HG02571 (cell line): ENCODE results near the gene BNC2.

Source experiments
- ATAC-seq: cut with Tn5 transposase; IDR thresholded peaks from one replicate; pipeline ENCODE4 v1.9.1; 2021; ENCODE audit warnings: mild to moderate bottlenecking, moderate library complexity; ENCODE audit not compliant: unreplicated experiment

The BNC2 gene

DNA sequence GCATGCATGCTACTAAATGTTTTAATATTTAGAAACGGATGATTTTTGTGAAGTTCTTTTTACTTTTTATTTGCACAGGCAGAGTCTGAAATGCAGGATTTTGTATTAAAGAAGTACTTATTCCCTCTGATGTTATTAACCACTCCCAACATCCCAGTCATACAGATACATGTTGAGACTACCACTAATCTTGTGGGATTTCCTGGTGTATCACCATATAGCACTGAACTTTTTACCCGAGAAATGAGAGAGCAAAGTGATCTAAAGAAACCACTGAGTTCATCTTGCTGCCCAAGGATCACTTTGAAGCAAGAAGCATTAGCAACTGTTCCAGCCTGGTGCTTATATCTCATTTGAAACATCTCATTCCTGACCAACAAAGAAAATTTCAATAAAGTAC, 443.8 kb downstream of the BNC2 start:
- no peak for ATAC-seq

DNA sequence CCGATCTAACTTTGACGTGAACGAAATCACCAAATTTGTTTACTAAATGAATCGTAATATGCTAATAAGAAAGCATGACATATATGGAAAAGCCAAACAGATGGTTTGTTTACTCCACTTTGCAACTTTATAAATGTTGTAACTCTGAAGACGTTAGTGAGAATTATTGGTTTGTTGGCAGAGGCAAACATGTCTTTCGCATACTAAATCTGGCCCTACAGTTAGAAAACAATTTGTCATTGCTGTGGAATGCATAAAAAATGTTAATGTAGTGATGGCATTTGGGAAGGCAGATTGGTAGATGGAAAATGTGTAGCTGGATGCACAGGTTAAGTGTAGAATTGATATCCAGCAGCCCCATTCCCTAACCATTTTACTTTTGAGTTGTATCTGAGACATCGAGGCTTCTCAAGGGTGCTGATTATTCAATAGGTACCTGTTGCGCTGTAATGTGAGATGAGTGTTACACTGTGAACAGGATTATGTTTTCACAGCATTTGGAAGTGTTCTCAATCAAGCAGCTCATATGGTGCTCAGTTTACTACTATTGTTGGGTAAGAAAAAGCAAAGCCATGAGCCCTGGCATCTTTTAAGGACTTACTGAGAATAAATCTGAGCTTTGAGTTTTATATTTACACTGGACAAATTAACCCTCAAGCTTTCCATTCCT, 444.8 kb downstream of the BNC2 start:
- ATAC-seq, result no peak

DNA sequence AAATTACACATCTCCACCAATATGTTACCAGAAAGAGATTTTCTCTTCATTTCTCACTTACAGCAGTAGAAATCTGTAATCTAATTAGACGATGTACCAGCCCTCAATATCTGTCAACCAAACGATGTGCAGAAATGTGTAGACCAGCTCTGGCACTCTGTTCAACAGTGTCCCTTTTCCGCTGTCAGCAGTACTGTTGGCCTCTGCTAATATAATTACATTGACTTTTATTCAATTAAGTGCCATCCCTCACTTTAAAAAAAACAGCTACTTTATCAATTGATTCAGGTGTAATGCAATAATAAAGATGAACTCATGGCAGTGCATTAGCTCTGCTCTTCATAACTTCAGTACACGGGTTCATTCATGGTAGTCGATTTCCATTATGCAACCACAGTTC, 448.4 kb downstream of the BNC2 start:
- no peak for ATAC-seq

DNA sequence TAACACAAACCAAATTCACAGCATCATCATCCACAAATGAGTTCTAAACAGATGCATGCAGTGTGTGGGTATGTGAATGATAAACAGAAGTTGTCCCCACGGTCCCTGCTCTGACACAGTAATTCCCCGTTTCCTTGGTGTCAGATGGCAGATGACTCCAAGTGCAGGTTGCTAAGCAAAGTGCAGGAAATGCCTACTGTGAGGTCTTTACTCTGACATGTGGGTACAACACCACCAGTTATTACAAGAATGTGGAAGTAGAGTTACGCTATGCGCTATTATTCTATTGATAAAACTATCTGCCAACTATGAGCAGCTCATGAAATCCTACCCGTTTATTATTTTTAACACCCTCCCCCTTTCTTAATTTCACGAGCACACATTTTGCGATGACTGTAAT, 448.9 kb downstream of the BNC2 start:
- no peak for ATAC-seq

DNA sequence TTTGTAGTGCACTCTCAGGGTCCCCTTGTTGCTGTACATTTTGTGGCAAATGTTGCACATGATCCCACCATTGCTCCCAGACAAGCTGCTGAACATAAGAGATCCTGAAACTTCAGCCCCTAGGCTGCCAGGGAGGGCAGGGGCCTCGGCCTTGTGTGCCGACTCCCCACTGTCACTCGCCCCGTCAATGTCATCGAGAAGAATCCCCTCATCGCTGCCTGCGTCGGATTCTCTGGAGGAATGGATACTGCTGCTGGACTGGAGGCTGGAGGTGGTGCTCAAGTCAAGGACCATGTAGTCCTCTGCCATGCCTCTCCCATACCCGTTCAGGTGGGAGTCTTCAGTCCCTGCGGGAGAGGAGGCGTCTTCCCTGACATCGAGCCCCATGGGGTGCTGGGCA, 451.3 kb downstream of the BNC2 start:
- no peak for ATAC-seq

DNA sequence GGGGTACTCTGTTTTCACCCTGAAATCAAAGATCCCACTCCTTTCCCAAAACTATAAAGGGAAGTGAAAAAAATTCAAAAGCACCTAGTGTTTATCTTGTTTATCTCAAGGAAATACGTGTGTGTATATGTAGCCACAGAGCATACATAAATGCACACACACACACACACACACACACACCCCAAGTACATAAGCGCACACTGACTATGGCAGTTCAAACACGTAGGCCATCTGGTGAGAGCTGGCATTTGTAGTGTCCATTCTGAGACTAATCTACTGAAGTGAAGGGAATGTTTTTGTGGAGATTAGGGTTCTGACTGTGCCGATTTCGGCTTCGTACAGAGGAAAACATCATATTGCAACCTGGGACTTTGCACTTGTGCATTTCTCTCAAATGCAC, 451.7 kb downstream of the BNC2 start:
- ATAC-seq, result no peak

DNA sequence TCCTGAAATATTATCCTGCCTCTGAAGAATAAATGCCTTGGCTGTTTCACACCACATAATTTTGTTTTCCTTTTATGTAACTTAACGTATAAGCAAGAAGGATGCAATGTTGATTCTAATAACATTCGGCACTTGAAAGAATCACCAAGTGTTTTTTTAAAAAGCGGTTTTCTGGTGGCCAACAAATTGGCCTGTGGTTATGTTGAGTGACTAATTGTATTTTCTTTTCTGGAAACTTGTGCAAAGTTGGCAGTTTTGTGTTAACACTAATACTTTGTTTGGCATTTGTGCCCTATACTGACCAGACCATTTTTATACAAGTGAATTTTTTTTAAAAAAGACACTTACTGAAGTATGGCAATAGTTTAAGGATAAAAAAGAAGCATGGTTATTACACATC, 452.7 kb downstream of the BNC2 start:
- ATAC-seq, result no peak

DNA sequence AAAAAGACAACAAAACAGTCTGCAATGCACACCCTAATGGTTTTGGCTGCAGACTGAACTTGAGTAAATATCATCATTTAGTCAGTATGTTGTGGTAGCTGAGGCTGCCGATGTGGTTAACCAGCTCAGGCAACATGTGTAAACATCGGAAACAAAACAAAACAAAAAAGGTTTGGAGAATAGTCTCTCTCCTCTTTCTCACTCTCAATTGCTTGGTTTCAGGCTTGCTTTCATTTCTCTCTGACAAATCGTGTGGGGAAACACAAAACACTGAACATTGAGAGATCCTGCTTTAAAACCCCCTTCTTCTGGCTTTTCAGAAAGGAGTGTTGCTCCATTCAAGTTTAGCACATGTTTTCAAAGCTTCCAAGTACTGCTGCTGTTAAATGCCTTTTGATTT, 453.3 kb downstream of the BNC2 start:
- no peak for ATAC-seq

DNA sequence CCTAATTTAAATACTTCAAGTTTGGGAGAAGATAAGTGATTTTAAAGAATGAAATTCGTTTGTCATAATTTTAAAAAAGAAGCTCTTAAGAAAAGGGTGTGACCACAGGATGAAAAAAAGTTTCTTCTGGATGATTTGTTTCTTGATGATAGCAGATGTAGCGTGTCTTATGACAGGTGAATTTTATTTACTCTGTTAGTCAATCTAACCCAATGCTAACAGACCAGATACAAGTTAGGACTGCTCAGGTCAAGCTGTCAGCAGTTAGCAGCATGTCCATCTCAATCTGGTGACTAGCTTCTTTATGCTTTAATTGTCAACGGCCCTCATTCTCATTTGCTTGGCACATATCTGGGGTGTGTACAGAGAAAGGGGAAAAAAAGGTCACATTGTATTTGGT, 456.0 kb downstream of the BNC2 start:
- no peak for ATAC-seq

DNA sequence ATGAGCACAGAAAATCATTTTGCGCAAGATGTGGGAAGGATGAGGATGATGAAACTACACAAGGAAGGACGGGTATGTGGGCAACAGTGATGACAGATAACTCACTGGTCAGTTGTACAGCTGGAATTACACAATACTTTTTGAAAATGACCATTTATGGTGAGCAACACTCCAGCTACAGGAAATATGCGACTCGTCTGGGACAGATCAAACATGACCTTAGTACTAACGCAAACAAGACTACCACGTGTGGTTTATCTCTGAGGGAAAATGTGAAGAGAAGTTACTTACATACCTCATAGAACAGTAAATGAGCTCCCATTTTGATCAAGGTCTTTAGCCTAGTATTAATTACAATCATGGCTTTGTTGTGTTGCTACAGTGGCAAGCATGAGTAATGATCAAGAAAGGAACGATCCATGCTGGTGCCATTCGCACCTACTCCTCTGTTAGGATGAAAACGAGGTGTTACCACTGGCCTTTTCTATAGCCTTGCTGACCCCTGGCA, 456.9 kb downstream of the BNC2 start:
- ATAC-seq, result no peak

DNA sequence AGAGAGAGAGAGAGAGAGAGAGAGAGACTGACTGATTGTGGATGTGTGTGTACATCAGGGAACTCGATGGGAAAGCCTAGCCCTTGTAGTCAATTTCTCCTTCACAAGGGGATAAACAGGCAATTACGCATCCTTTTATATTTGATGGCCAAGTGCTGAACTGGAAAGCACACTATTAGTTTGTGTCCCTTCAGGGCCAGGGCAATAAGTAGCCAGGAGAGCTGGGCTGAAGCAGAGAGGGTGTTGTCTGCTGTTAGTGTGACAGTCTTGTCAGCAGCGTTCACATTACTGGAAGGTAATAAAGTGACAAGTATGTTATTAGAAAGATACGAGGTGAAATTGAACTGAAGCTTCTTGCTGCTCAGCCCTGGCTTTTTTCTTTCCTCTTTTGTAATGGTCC, 457.7 kb downstream of the BNC2 start:
- no peak for ATAC-seq

DNA sequence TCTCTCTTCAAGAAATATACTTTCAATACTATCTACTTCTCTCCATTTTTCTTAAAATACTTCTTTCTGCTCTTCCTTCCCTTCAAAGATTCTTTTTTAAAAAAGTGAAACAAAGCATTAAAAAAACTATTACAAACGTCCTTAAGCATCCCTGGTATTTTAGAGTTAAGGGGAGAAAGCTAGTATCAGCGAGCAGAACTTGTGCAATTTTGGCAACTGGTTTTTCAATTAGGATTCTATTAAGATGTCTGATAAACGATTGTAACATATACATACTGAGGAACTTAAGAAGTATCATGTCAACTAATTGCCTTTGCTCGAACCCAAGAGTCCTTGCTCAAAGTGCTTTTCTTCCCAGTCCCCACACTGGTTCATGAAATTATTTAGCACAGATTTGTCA, 459.2 kb downstream of the BNC2 start:
- ATAC-seq, result no peak

DNA sequence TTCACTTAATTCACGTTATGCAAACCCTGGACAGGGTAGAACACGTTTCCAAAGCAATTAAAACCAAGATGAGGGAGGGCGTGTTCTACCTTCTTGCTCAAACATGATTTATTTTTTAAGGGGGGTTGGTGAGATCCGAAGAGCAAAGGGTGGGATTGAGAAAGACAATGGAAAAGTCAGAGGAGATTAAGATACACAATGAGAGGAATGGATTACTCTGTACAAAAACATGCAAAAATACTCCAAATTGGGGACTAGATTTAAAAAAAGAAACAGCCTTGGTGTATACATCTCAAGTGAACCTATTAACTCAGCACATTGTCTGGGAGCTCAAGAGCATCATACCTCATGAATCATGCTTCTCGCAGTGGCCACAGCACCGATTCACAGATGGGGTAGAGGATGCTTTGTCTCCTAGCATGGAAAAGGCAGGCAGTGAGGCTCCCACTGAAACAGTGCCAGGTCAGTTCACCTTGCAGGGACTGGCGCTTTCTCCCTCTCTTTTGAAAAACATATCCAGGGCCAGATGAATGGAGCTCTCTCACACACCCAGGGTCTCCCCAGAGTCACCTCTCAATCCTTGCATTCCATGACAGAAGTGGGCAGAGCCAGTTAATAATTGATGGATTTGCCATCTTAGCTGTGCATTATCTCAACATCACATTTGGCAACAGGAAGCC, 459.7 kb downstream of the BNC2 start:
- no peak for ATAC-seq

DNA sequence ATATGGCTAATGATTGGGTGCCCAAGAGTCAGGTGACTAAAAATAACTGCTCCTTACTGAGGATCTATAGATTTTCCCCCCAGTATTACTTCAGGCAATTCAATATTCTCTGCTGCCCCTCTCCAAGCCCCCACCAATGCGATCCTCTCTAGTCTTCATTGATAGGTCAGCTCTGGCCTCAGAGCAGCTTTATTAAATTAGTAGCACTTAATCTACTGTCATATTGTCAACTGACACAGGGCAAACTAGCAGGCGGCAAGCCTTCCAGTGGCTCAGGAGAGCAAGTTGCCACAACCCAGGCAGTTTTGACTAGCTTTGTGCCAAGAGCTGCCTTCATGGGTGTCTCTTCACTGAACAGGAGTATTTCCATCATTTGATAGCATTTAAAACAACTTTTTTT, 462.9 kb downstream of the BNC2 start:
- no peak for ATAC-seq

DNA sequence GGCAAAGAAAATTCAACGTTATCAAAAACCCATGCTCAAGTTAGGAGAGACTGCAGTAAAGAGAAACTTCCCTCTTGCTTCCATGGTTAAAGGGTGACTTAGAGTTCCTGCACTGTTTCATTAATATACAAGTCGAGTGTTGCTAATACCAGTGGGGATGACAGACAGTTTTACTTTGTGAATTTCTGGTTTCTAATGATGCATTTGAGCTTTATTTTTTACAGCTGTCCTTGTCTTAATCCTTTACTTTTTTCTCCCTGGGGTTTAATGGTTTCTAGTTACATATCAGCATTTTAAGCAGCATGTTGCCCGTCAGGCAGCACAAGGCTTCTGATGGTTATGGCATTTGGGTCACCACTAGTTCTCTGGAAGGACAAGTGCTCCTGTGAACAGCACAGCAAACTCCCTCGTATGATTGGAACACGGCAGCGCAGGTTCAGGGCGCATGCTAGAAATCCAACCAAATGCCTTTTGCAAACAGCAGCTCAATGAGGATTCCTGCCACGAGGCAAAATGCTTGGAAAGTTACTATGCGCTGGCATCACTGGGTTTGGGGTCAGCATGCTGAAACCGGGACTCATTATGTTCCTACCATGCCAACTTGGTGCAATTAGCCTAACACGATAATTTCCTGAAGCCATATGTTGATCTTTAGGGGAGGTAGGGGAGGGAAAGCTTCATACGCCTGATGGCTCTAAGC, 463.8 kb downstream of the BNC2 start:
- ATAC-seq, result no peak

DNA sequence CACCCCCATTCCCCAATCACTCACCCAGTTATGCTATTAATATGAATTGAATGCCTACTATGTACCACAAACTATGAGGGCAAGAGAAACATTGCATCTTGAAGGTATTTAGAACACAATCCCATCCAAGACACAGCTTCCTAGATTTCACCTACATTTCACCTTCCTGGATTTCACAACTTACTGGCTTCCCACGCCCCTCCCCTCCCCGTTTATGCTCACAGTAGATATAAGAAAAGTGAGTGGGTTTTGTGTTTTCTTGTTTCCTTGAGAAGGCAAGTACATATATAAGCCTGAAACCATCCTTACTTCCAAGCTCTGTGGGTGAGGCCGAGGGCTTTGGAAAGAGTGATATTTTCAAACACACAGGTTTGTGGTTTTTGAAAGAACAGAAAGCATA, 465.0 kb downstream of the BNC2 start:
- ATAC-seq, result no peak

DNA sequence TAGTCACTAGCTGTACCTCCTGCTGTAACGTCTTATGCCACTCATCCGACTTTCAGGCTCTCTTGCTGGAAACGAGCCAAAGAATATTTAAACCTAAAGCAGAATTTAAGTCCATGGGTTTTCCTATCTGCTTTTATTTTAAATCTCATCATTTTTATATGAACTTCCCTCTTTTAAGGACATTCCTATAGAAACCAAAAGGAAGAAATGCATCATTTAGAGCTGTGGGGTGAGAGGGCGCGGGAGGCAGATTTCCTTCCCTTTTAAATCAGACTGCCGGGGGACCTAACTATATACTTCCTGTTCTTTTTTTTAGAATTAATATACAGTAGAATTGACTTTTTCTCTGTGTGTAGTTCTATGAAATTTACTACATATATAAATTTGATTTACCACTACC, 468.8 kb downstream of the BNC2 start:
- no peak for ATAC-seq

DNA sequence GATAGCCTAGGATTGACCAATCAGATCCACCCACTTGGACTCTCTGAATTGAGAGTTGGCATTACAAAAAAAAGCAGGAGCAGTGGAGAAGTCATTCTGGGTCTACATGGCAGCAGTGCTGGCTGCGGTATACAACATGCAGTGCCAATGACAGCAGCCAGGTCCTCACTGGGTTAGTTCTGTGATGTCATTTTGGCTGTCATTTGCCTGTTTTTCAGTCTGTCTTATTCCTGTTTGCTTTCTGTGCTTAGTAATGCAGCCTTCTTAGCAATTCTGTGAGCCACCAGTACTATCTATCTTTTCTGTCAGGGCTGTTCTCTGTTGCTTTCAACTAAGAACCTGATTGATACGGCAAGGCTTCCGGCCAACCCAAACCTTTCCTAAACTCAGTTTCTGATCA, 471.8 kb downstream of the BNC2 start:
- ATAC-seq, result no peak

DNA sequence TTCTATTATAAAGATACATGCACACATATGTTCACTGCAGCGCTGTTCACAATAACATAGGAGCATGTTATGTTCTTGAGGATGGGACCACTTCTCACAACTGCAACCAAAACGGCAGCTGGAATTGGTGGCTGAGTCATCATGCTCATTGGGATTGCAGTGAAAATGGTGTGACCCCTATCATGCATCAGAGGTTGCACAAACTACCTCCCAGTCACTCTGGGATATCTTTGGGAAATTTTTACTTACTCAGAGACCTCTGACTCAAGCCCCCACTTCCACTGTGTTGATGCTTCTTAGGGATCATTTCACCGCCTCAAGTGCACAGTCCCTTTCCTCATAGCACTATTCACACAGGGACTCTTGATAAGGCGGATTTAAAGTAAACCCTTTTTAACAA, 474.1 kb downstream of the BNC2 start:
- ATAC-seq, result no peak

DNA sequence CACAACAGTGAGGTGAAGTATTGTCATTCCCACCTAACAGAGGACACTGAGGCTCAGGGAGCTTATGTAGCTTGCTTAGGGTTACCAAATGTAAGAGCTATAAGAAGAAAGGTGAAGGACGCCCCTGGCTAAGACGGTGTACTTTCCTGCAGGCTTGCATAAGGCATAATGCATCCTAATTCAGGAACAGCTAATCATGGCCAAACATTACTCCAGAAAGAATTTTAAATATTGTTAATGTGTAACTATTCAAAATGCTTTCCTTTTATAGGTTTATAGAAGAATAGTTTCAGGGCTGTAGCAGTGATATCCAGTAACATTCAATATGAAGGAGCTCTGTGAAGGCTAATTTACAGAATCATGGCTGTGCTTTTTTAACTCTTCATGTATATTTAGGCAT, 479.1 kb downstream of the BNC2 start:
- no peak for ATAC-seq

DNA sequence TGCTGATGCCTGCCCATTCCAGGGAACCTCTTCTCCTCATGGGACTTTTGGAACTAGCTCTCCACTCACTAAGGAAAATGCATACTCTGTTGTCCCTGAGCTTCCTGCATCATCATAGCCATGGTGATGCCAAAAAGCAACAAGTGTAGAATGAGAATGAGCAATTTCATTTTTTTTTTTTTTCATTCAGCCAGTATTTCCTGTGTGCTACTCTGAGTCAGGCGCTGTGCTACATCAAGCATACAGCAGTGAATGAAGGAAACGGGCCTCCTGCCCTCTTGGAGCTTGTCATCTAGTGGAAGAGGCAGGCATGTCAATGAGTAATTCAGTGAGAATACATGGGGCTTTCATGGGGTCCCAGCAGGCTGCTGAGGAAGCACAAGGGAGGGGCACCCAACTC, 483.1 kb downstream of the BNC2 start:
- ATAC-seq, result no peak

DNA sequence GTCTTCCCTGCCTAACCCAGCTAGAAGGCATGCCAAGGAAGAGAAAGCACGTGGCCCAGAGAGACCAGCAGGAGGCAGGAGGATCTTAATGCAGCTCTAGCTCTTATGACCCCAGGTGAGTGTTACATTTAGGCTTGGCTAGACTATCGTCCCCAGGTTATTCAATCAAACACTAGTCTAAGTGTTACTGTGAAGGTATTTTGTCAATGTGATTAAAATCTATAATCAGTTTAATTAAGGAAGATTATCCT, 483.7 kb downstream of the BNC2 start:
- ATAC-seq, result no peak
